Urinary bladder (tissue), 4 donors: ENCODE measurements around the gene UBE2J2. TPM values are rescaled to one million over a fixed set of nuclear protein-coding genes. Genes with fewer than 3 reads are reported as not detected.

Experiments
- DNase-seq: peaks from one replicate; pipeline ENCODE4 v3.0.0-alpha.2; 2015; ENCODE audit errors: extremely low spot score
- H3K27ac ChIP-seq: one replicate; pipeline ENCODE4 v1.5.1; 2013; ENCODE audit warnings: low read depth, mild to moderate bottlenecking, moderate library complexity
- H3K36me3 ChIP-seq: one replicate; pipeline ENCODE4 v1.6.1; 2013; ENCODE audit warnings: mild to moderate bottlenecking, moderate library complexity; ENCODE audit not compliant: insufficient read depth
- H3K4me1 ChIP-seq: one replicate; pipeline ENCODE4 v1.6.1; 2013; ENCODE audit warnings: mild to moderate bottlenecking, moderate library complexity; ENCODE audit not compliant: insufficient read depth
- H3K4me3 ChIP-seq: one replicate; pipeline ENCODE4 v1.5.1; 2013; ENCODE audit warnings: low read depth, low read length
- WGBS: extraction: QIAGEN DNeasy Blood & Tissue Kit; methylation state at CpG from one replicate; pipeline ENCODE4 v1.1.7; 2013; 5-methylcytosine and 5-hydroxymethylcytosine counted together
- polyA plus RNA-seq: library from polyadenylated mRNA; stranded (reverse); fragments of 200-250 nt; gene quantifications from one replicate; pipeline ENCODE4 v1.2.3, GENCODE V29; 2013
- small RNA-seq: library from RNA; depleted of rRNA; stranded (forward); fragments of <200 nt; gene quantifications from one replicate; pipeline ENCODE3, GENCODE V24; 2014
- total RNA-seq: library from RNA; depleted of rRNA; stranded (reverse); fragments of >200 nt; gene quantifications from one replicate; pipeline ENCODE4 v1.2.3, GENCODE V29; 2014
- donor health status: healthy with polysubstance abuse.
- donor health status: healthy.

UBE2J2 gene
- total and polyA plus RNA-seq, 2 donors = 36.3 to 47.0 TPM

DNA sequence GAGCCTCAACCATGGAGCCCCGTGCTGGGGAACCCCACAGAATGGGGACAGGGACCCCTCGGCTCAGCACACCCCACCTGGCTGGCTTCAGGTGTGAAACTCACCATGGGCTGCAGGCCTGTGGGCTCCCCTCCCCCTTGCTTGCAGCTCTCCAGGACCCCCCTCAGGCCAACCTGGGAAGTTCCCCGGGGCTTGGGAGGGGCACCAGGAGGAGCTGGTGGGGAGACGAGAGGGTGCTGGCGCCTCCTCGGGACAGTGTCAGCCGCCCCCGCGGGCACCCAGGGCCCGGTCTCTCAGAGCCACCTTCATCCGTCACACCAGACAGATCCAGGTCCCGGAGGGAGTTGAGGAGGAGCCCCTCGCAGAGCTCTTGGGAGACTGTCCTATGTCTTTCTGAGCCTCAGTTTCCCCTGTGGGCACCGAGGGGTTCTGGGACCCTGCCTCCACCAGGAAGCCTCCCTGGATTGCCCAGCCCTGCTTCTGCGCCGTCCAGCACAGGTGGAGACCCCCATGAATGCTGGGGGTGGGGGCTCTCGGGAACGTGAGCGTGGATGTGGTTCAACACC lies 66.6 kb downstream of the UBE2J2 start:
- WGBS = 72% methylated on average over 19 of the region's 19 CpGs
- Histone ChIP-seq H3K4me1 (no peaks in the 10 kb centered on the region), H3K27ac (no peak overlapping the region), H3K4me3 (no peak overlapping the region), H3K36me3 (no peaks in the 10 kb centered on the region)
- DNase-seq = no peak

DNA sequence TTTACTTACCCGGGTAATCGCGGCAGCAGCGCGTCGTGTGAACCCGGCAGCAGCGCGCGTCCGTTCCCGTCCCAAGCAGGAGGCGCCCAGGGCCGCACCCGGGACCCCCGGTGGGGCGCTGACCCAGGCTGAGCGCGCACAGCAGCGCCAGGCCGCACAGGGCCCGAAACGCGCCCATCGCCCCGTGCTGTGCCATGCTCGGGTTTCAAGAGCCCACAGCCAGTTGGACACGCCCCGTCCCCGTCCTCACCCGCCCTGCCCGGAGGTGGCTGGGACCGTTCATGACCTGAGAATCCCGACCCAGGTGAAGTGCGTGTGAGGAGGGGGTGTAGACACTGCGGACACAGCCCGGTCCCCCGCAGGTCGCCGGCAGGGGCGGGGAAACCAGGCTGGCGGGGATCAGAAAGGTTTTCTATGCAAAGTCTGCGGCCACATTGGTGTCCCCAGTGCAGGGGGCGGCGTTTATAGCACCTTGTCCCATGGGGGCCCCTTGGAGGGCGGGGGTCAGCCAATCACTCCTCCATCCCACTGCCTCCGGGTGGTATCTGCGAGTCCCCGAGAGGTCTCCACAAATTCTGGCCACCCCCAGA lies 67.2 kb downstream of the UBE2J2 start, which contains the start of gene TNFRSF18:
Gene TNFRSF18 (minus strand): TSS at position 217 of the 590 bp plus-strand sequence. CDS start 21 bp downstream, at position 196.
- Histone ChIP-seq H3K4me3 (peak within 1 kb of the TSS; percentile 4), H3K4me1 (no peaks in the 10 kb centered on the region), H3K27ac (no peak within 1 kb of the TSS), H3K36me3 (no peaks in the 10 kb centered on the region)
- 12% methylated on average over 49 of the region's 49 CpGs for WGBS
- no peak for DNase-seq

DNA sequence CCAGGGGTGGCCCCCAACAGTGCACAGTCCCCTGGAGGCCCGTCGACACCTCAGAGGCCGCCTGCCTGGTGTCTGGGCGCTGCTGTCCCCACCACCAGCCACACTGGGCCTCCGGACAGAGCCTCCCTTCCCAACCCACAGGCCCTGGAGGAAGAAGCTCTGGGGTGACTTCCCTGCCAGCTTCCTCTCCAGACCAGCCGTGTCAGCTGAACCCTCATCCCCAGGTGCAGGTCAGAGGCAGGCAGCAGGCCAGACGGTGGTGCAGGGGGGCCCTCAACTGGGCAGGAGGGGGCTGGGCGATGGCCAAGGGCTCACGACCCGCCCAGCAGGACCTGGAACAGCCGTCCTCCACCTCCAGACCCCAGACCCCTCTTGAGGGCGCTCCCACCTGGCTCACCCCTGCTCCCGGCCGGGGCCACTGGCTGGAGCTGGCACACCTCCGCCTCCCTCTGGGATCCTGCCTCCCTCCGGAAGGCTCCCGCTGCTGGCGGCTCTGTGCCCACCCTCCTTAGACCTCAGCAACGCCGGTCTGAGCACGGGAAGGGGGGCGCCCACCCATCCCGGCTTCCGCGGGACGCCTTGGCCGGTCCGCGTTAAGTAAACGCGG lies 67.8 kb downstream of the UBE2J2 start:
- H3K36me3 ChIP-seq = no peaks in the 10 kb centered on the region
- H3K4me3 ChIP-seq = peak overlapping the region; percentile 4
- WGBS = 33% methylated on average over 31 of the region's 31 CpGs
- no peak for DNase-seq
- H3K27ac ChIP-seq = no peak overlapping the region
- H3K4me1 ChIP-seq = no peaks in the 10 kb centered on the region

- Histone ChIP-seq H3K27ac (no peak overlapping the region), H3K36me3 (no peaks in the 10 kb centered on the region), H3K4me3 (no peak overlapping the region), H3K4me1 (no peaks in the 10 kb centered on the region)
- 87% methylated on average over 19 of the region's 19 CpGs for whole genome bisulfite sequencing
- no peak for DNase-seq
These were observed 68.5 kb downstream of the UBE2J2 start for GRCh38 chr1:1204998-1205768.

GRCh38 chr1:1204425-1204920 lies 69.2 kb downstream of the UBE2J2 start:
- 91% methylated on average over 8 of the region's 8 CpGs for whole genome bisulfite sequencing
- H3K4me1 ChIP-seq = no peaks in the 10 kb centered on the region
- no peak for DNase-seq
- no peak overlapping the region for H3K4me3 ChIP-seq
- no peaks in the 10 kb centered on the region for H3K36me3 ChIP-seq
- H3K27ac ChIP-seq = no peak overlapping the region

Small RNA genes lying within 50 kb of the gene (small RNA-seq; reads per million reads assigned to genes)
- not detected for gene MIR6726

Other genes with a start within 250 kb of the UBE2J2 start
- 2.7 TPM for gene RNF223, start 199.5 kb downstream of the UBE2J2 start, total RNA-seq
- 0.73 TPM for gene RNF223, start 199.5 kb downstream of the UBE2J2 start, polyA plus RNA-seq
- gene C1orf159, start 157.8 kb downstream of the UBE2J2 start, total RNA-seq = 7.1 TPM
- 12.6 TPM for gene C1orf159, start 157.8 kb downstream of the UBE2J2 start, polyA plus RNA-seq
- not detected for gene TTLL10, start 100.0 kb downstream of the UBE2J2 start, total RNA-seq
- 0.08 TPM for gene TTLL10, start 100.0 kb downstream of the UBE2J2 start, polyA plus RNA-seq
- not detected for gene TNFRSF18, start 67.3 kb downstream of the UBE2J2 start, total RNA-seq
- 0.77 TPM for gene TNFRSF18, start 67.3 kb downstream of the UBE2J2 start, polyA plus RNA-seq
- 0.48 TPM for gene TNFRSF4, start 59.7 kb downstream of the UBE2J2 start, total RNA-seq
- gene TNFRSF4, start 59.7 kb downstream of the UBE2J2 start, polyA plus RNA-seq = 2.2 TPM
- 36.7 TPM for gene SDF4, start 41.9 kb downstream of the UBE2J2 start, total RNA-seq
- 176 TPM for gene SDF4, start 41.9 kb downstream of the UBE2J2 start, polyA plus RNA-seq
- gene B3GALT6, start 41.6 kb downstream of the UBE2J2 start, total RNA-seq = 8.8 TPM
- gene B3GALT6, start 41.6 kb downstream of the UBE2J2 start, polyA plus RNA-seq = 15.2 TPM
- 0.53 TPM for gene C1QTNF12, start 27.1 kb downstream of the UBE2J2 start, total RNA-seq
- gene C1QTNF12, start 27.1 kb downstream of the UBE2J2 start, polyA plus RNA-seq = 0.99 TPM
- 2.0 TPM for gene SCNN1D, start 6.6 kb upstream of the UBE2J2 start, total RNA-seq
- gene SCNN1D, start 6.6 kb upstream of the UBE2J2 start, polyA plus RNA-seq = 2.5 TPM
- gene ACAP3, start 34.1 kb upstream of the UBE2J2 start, total RNA-seq = 40.2 TPM
- 51.2 TPM for gene ACAP3, start 34.1 kb upstream of the UBE2J2 start, polyA plus RNA-seq
- 7.6 TPM for gene PUSL1, start 34.7 kb upstream of the UBE2J2 start, total RNA-seq
- gene PUSL1, start 34.7 kb upstream of the UBE2J2 start, polyA plus RNA-seq = 19.2 TPM
- gene INTS11, start 50.8 kb upstream of the UBE2J2 start, total RNA-seq = 45.9 TPM
- 134 TPM for gene INTS11, start 50.8 kb upstream of the UBE2J2 start, polyA plus RNA-seq
- 6.1 TPM for gene CPTP, start 50.9 kb upstream of the UBE2J2 start, total RNA-seq
- 17.1 TPM for gene CPTP, start 50.9 kb upstream of the UBE2J2 start, polyA plus RNA-seq
- 0.48 TPM for gene TAS1R3, start 57.4 kb upstream of the UBE2J2 start, total RNA-seq
- 0.11 TPM for gene TAS1R3, start 57.4 kb upstream of the UBE2J2 start, polyA plus RNA-seq
- gene DVL1, start 75.6 kb upstream of the UBE2J2 start, total RNA-seq = 26.4 TPM
- gene DVL1, start 75.6 kb upstream of the UBE2J2 start, polyA plus RNA-seq = 69.0 TPM
- gene MXRA8, start 84.7 kb upstream of the UBE2J2 start, total RNA-seq = 62.7 TPM
- gene MXRA8, start 84.7 kb upstream of the UBE2J2 start, polyA plus RNA-seq = 159 TPM
- 20.7 TPM for gene AURKAIP1, start 101.4 kb upstream of the UBE2J2 start, total RNA-seq
- 158 TPM for gene AURKAIP1, start 101.4 kb upstream of the UBE2J2 start, polyA plus RNA-seq
- gene CCNL2, start 125.5 kb upstream of the UBE2J2 start, total RNA-seq = 226 TPM
- 146 TPM for gene CCNL2, start 125.5 kb upstream of the UBE2J2 start, polyA plus RNA-seq
- 55.1 TPM for gene MRPL20, start 133.4 kb upstream of the UBE2J2 start, total RNA-seq
- gene MRPL20, start 133.4 kb upstream of the UBE2J2 start, polyA plus RNA-seq = 183 TPM
- gene ANKRD65, start 147.4 kb upstream of the UBE2J2 start, total RNA-seq = 5.8 TPM
- 17.7 TPM for gene ANKRD65, start 147.4 kb upstream of the UBE2J2 start, polyA plus RNA-seq
- gene VWA1, start 161.8 kb upstream of the UBE2J2 start, total RNA-seq = 15.2 TPM
- gene VWA1, start 161.8 kb upstream of the UBE2J2 start, polyA plus RNA-seq = 214 TPM
- gene ATAD3C, start 175.8 kb upstream of the UBE2J2 start, total RNA-seq = 0.26 TPM
- gene ATAD3C, start 175.8 kb upstream of the UBE2J2 start, polyA plus RNA-seq = 3.3 TPM
- gene ATAD3B, start 197.9 kb upstream of the UBE2J2 start, total RNA-seq = 11.3 TPM
- gene ATAD3B, start 197.9 kb upstream of the UBE2J2 start, polyA plus RNA-seq = 14.3 TPM
- gene ATAD3A, start 238.3 kb upstream of the UBE2J2 start, total RNA-seq = 7.1 TPM
- gene ATAD3A, start 238.3 kb upstream of the UBE2J2 start, polyA plus RNA-seq = 18.8 TPM